ENCODE data around the gene TOX2.

The TOX2 gene

DNA sequence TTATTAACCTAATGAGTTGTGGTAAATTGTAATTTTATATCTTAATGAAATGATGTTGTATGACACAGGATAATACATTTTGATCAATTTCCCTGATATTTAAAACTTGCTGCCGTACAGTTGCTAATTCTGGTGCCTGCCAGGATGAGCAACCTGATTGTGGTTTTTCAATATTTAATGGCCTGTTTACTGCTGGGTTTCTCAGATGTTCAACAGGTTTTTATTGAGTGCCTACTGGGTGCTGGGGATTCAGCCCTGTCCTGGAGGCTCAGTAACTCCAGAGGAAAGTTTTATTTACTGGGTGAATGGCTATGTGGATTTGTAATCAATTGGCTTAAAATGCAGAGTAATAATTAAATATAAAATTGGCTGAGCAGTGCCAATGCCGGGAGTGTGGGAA, 8.0 kb downstream of the TOX2 start:
- H3K27ac ChIP-seq = no peak overlapping the region
- TF ChIP-seq, protein P1, sequence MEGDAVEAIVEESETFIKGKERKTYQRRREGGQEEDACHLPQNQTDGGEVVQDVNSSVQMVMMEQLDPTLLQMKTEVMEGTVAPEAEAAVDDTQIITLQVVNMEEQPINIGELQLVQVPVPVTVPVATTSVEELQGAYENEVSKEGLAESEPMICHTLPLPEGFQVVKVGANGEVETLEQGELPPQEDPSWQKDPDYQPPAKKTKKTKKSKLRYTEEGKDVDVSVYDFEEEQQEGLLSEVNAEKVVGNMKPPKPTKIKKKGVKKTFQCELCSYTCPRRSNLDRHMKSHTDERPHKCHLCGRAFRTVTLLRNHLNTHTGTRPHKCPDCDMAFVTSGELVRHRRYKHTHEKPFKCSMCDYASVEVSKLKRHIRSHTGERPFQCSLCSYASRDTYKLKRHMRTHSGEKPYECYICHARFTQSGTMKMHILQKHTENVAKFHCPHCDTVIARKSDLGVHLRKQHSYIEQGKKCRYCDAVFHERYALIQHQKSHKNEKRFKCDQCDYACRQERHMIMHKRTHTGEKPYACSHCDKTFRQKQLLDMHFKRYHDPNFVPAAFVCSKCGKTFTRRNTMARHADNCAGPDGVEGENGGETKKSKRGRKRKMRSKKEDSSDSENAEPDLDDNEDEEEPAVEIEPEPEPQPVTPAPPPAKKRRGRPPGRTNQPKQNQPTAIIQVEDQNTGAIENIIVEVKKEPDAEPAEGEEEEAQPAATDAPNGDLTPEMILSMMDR (IDR thresholded peaks at IDR 0.05) = no peak

DNA sequence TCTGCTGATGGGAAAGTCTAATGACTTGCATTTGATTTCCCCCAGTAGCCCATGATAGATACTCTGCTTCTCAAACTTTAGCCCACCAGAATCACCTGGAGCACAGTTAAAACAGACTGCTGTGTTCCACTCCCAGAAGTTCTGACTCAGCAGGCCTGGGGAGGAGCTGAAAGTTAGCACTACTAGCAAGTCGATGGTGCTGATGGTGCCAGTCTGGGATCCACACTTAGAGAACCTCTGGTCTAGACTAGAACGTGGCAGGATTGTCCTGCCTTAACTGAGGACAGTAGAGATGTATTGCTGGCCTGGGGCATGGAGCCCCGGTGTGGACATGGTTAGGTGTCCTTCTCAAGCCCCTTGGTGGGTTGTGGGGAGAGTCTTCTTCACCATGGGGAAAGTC, 8.7 kb downstream of the TOX2 start:
- no peak overlapping the region for H3K27ac ChIP-seq
- TF ChIP-seq, protein P1 (IDR thresholded peaks at IDR 0.05) = no peak
- no peak for TF ChIP-seq ZFX (IDR thresholded peaks at IDR 0.05; ENCODE audit: borderline replicate concordance)

DNA sequence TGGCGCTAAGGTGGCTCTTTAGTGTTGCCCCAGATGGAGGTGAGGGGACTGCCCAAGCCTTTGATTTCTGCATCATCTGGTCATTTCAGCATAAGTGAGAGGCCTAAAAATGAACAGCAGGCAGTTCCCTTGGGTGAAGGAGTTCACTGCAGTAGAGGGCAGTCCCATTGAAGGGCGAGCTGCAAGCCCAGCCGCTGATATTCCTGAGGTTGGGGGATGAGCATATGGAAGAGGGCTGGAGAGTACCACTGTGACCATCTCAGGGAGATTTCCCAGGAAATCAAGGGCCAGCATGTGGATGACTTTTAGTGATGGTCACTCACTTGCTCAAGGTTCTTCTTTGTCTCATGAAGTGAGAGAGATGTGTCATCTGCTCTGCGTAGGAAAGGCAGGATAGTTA, 9.3 kb downstream of the TOX2 start:
- TF ChIP-seq, protein P1 (IDR thresholded peaks at IDR 0.05) = no peak
- TF ChIP-seq ZFX (IDR thresholded peaks at IDR 0.05; ENCODE audit: borderline replicate concordance) = no peak
- H3K27ac ChIP-seq = no peak overlapping the region

DNA sequence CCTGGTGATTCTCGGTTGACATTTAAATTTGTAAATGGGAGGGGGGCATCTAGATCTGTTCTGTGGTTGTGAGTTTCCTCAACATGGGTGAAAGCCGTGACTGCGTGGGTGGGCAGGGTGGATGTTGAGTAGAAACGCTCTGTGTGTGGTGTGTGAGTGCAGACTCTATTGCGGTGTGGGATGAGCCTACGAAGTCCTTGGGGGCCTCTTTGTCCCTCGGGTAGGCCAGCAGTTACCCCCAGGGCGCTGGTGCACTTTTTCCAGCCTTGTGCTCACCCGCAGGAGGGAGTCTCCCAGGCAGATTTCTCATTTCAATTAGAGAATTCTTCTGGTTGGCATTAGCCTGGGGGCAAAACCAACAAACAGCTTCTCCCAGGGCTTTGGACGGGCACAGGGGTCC, 10.6 kb downstream of the TOX2 start:
- H3K27ac ChIP-seq = no peak overlapping the region
- TF ChIP-seq, protein P1 (IDR thresholded peaks at IDR 0.05) = no peak
- TF ChIP-seq ZFX (IDR thresholded peaks at IDR 0.05; ENCODE audit: borderline replicate concordance) = no peak

DNA sequence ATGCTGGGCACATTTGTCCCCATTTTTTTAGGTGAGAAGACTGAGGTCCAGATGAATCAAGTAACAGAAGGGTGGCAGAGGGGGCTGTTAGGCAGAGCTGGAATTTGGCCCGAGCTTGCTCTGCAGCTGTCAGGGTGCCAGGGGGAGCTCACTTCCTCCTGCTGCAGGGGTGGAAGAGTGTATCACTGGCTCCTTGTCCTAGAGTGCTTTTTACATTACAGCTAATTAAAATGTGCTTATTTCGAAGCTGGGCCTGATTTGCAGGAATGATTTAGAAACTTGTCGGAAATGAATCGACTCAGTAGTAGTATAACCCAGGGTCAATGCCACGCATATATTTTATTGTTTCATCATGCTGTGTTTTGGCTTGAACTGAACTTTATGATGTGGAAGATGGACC, 11.1 kb downstream of the TOX2 start:
- TF ChIP-seq, protein P1 (IDR thresholded peaks at IDR 0.05) = no peak
- TF ChIP-seq ZFX (IDR thresholded peaks at IDR 0.05; ENCODE audit: borderline replicate concordance) = no peak
- H3K27ac ChIP-seq = no peak overlapping the region

DNA sequence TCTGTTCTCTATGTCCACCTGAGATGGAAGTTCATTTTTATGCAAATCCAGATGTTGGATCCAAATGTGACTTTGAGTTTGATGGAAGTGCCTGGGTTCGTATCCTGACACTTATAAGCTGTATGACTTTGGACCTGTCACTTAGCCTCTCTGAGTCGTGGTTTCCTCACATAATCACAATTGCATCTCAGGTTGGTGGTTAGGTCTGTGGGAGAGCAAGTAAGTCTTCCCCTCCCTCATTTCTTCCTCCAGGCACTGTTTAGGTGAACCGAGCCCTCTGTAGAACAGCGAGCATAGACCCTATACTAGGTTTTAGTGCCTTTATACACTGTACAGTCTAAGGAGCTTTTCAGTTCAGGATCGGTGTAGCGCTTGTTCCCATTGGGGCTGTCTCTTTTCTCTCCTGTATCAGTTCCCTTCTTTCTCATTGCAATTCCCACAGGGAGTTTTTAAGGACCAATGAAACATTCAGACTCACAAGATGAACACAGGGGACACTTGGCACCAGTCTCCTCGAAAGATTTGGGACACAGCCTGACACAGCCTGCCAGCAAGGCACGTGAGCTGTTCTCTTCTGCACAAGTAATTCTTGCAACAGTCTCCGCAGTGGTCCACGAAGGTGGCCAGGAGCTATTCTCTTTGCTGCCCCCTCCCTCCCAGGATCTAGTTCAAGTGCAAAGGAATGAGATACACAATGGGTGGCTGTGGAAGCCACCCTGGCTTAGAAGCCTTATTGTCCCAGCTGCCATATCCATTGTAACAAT, 11.8 kb downstream of the TOX2 start:
- no peak for TF ChIP-seq ZFX (IDR thresholded peaks at IDR 0.05; ENCODE audit: borderline replicate concordance)
- TF ChIP-seq, protein P1 (IDR thresholded peaks at IDR 0.05) = no peak
- no peak overlapping the region for H3K27ac ChIP-seq

DNA sequence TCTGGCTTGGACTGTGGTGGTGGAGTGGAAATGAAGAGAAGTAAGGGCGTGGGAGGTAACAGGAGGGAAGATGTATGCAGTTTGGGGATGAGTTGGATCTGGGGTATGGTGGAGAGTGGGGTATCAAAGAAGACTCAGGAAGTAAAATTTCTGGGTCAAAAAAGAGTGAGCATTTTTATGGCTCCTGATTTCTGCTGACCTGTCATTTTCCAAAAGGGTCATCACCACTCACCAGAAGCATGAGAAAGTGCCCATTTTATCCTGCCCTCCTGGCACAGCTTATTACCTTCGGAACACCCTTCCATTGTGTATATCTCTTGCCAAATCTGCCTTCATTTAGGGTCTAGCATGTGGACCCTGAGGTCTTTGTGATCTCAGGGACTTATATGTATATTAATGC, 17.3 kb downstream of the TOX2 start:
- TF ChIP-seq, protein P1 (IDR thresholded peaks at IDR 0.05) = no peak
- TF ChIP-seq ZFX (IDR thresholded peaks at IDR 0.05; ENCODE audit: borderline replicate concordance) = no peak
- no peak overlapping the region for H3K27ac ChIP-seq

Data from 22Rv1 (cell line).